K562 treated with DMSO at 1 percent for 48 hours (cell line): ENCODE measurements around the gene NR0B2. TPM values are rescaled to one million over a fixed set of nuclear protein-coding genes. Genes with fewer than 3 reads are reported as not detected.

Experiments
- total RNA-seq: library from RNA; unstranded; fragments of 300-600 nt; gene quantifications from 2 replicates; pipeline ENCODE4 v1.2.3, GENCODE V29; 2022; ENCODE audit warnings: low replicate concordance; ENCODE audit errors: extremely low read depth

NR0B2 gene
- total RNA-seq: not detected in 2 replicates

GRCh38 chr1:26913754-26914619 is at the start of gene NR0B2:
NR0B2 (minus strand) TSS chr1:26913975; CDS start chr1:26913940, 35 bp downstream.

DNA sequence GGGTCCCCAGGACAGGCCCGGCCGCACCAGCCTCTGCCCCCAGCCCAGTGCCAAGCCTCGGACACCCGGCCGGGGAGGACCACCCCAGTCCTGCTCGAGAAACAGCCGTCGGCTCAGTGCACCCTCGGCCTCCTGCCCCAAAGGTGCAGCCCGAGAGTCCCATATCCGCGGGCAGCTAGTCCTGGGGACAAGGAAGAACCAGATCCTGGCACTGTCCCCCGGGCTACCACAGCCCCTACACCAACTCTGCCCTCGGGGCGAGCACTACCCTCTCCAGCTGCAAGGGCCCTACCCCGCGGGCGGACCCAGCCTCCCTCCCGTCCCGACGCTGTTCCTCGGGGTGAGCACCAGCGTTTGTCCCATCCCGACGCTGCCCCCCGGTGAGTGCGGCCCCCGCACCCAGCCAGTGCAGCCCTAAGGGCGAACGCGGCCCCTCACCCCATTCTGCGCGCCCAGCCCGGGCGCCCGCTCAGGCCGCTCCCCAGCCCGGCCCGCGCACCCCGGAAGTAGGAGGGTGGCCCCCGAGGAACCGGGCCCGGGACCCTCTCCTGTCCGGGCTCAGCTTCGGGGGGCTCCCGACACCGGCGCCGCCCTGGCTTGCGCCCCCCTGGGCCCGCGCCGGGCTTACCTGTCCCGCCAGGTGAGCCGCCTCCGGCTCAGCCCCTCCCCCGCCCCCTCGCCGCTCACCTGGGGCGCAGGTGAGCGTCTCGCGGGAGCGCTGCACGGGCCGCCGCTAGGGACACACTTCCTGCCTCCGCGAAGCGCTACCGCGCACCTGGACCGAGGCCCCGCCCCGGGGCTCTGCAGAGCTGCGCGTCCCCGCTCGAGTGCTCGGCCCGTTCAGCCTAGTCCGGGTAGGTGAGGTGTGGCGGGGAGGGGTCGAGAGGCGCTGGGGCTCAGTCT is 46.2 kb upstream of the NR0B2 start, which contains the start of gene KDF1:
TSS of gene KDF1 (minus strand) at position 747 of the 903 bp plus-strand sequence. CDS start 8,088 bp downstream, outside the sequence.

GRCh38 chr1:26921540-26922430 is 8.0 kb upstream of the NR0B2 start, which contains the start of gene NUDC:
NUDC (plus strand) TSS chr1:26921743; CDS start chr1:26921849, 106 bp downstream.

DNA sequence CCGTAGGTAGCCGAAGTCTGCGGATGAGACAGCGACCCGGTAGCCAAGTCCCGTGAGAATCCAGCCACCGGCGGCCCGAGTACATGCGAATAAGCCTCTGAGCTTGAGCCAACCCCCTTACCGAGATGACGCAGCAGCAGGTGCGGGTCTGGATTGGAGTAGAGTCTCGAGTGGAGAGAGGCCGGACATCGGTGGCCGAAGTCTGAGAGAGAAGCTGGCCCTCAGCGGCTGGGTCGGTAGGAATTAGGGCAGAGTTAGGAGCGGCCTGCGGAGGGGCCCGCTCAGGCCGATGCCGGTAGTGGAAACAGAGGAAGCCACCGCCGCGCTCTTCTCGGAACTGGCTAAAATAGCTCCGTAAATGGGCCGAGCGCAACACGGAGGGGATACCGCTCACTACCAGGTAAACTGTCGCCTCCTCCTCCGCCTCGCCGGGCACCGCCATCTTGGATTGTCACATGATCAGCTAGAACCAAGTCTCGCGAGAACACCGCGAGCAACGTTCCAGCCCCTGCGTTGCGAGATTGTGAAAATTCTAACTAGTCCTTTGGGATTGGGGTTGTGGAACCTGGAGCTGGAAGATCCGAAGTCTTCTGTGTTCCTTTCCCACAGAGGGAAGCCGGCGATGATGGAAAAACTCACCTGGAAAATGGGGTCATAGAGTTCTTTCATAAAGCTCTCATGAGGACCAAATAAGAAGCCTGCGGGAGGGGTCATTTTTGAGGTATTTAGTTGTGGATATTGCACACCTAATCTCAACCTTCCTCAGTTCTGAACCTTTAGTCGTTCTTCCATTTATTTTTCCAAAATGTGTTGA is 13.6 kb downstream of the NR0B2 start, which contains the start of gene GPATCH3:
TSS of gene GPATCH3 (minus strand) at position 467 of the 814 bp plus-strand sequence. CDS start at position 442, 25 bp downstream.

GRCh38 chr1:26889551-26890466 is 24.0 kb downstream of the NR0B2 start, which contains the start of gene GPN2:
GPN2 (minus strand) TSS chr1:26890283; CDS start chr1:26890096, 187 bp downstream.

GRCh38 chr1:26862781-26863684 is 50.7 kb downstream of the NR0B2 start, which contains the start of gene SFN:
SFN (plus strand) TSS chr1:26863149; CDS start chr1:26863213, 64 bp downstream.

Other genes with a start within 250 kb of the NR0B2 start
- not detected in 2 replicates for gene ARID1A, start 218.0 kb downstream of the NR0B2 start, total RNA-seq
- gene PIGV, start 126.0 kb downstream of the NR0B2 start, total RNA-seq: not detected in 2 replicates
- gene ZDHHC18, start 87.3 kb downstream of the NR0B2 start, total RNA-seq: 70.7 TPM in 1 of 2 replicates, not detected in the other
- gene SFN, start 50.8 kb downstream of the NR0B2 start, total RNA-seq: not detected in 2 replicates
- not detected in 2 replicates for gene GPN2, start 23.7 kb downstream of the NR0B2 start, total RNA-seq
- gene GPATCH3, start 13.5 kb downstream of the NR0B2 start, total RNA-seq: not detected in 2 replicates
- gene NUDC, start 7.8 kb upstream of the NR0B2 start, total RNA-seq: not detected in 2 replicates
- gene KDF1, start 46.5 kb upstream of the NR0B2 start, total RNA-seq: not detected in 2 replicates
- gene TRNP1, start 79.7 kb upstream of the NR0B2 start, total RNA-seq: not detected in 2 replicates
- not detected in 2 replicates for gene TENT5B, start 98.9 kb upstream of the NR0B2 start, total RNA-seq
- not detected in 2 replicates for gene SLC9A1, start 241.2 kb upstream of the NR0B2 start, total RNA-seq